Measurements from ENCODE around the gene METTL8.

- TF ChIP-seq CTCF (IDR thresholded peaks at IDR 0.05) (no peak), POLR2A (IDR thresholded peaks at IDR 0.05) (no peak)
Observed at GRCh38 chr2:171452773-171453172, 19.0 kb upstream of the METTL8 start.

Measured in thyroid gland (tissue), 4 donors.